Measurements from ENCODE around the gene RAB26. TPM values are rescaled to one million over a fixed set of nuclear protein-coding genes. Genes with fewer than 3 reads are reported as not detected.

RAB26 gene
- total and polyA plus RNA-seq, 2 donors (not counting 3 experiments of a cell fraction or from before 2014, with no cell fraction given): 0.91 to 2.0 TPM

DNA sequence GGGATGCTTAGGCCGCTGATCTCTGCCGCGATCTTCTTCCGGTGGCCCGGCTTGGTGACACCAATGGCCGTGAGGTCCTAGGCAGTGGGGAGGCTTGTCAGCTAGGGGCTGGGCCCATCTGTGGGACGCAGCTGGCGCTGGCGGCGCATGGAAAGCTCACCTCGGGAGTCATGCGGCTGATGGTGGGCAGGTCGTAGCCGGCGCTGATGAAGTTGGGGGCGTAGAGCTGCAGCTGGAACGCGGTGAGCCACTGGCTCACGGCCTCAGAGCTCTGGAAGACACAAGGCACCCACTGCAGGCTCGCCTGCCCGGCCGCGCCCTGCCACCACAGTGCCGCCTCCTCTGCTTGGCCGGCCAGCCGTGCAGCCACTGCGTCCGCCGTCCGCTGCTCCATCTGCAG lies 35.2 kb downstream of the RAB26 start:
- intact Hi-C loops (cut with micrococcal nuclease) (no loop called here), dilution Hi-C loops (cut with MboI; ENCODE audit: extremely low pct_ligation_motif_present, low sequenced_read_pairs) (no loop called here)
- Histone ChIP-seq H3K9ac (replicated peaks; ENCODE audit: extremely low read depth, insufficient read depth, low read length) (no peak overlapping the region), H3K9me1 (replicated peaks; ENCODE audit: control insufficient read depth, extremely low read depth, insufficient read depth, low read length) (no peaks in the 10 kb centered on the region), H3K4me3 (replicated peaks in 1 of 3; ENCODE audit: insufficient read depth in 1 of 3, low read depth in 1 of 3, low read length in 3 of 3) (no peak overlapping the region), H3K79me2 (ENCODE audit: control insufficient read depth, insufficient read depth, low read length) (no peaks in the 10 kb centered on the region), H3K4me1 (ENCODE audit: control insufficient read depth, extremely low read depth, insufficient read depth, low read length) (no peaks in the 10 kb centered on the region), H3K4me2 (ENCODE audit: insufficient read depth, low read length) (no peak overlapping the region), H2AFZ (ENCODE audit: low read depth, low read length) (no peak overlapping the region), H3K36me3 (ENCODE audit: control insufficient read depth in 2 of 2, extremely low read depth in 1 of 2, insufficient read depth in 2 of 2, low read length in 2 of 2) (no peaks in the 10 kb centered on the region), H4K20me1 (replicated peaks; ENCODE audit: control insufficient read depth, extremely low read depth, insufficient read depth, low read length) (no peaks in the 10 kb centered on the region), H3K27me3 (ENCODE audit: control insufficient read depth in 2 of 2, insufficient read depth in 2 of 2, low read length in 2 of 2) (no peaks in the 10 kb centered on the region), H3K9me3 (replicated peaks; ENCODE audit: control insufficient read depth, insufficient read depth, low read length) (no peaks in the 10 kb centered on the region), H3K27ac (ENCODE audit: insufficient read depth, low read depth, low read length) (no peak overlapping the region)
- DNase-seq (ENCODE audit: low read depth, low spot score) (no peak), FAIRE-seq (no peak)
- ChIA-PET POLR2A (interaction anchor here (1.9 kb wide), 1 partner anchor 29 kb away, joined by 5 read pairs; the partner anchor contains the start of gene TRAF7), CTCF (no interaction called here)
- TF ChIP-seq EZH2 (IDR thresholded peaks at IDR 0.05; ENCODE audit: borderline replicate concordance, low read depth, low read length, severe bottlenecking): no peak
- TF ChIP-seq FOS (IDR thresholded peaks at IDR 0.05; ENCODE audit: borderline replicate concordance, insufficient read depth, low read length): no peak
- TF ChIP-seq JUN (IDR thresholded peaks at IDR 0.05; ENCODE audit: borderline replicate concordance, insufficient read depth, insufficient read length, low read depth): no peak
- TF ChIP-seq CTCF (IDR thresholded peaks at IDR 0.05; ENCODE audit: extremely low read depth in 1 of 2, insufficient read depth in 1 of 2, low read depth in 1 of 2, low read length in 2 of 2): no peak
- no peak for TF ChIP-seq GATA2 (IDR thresholded peaks at IDR 0.05; ENCODE audit: insufficient read depth, insufficient read length, low read depth, low read length)
- TF ChIP-seq POLR2A (IDR thresholded peaks at IDR 0.05; ENCODE audit: low read depth, low read length): no peak
- no peak for TF ChIP-seq POLR2AphosphoS5 (IDR thresholded peaks at IDR 0.05; ENCODE audit: insufficient read depth, low read depth, low read length)
- no peak for TF ChIP-seq MAX (IDR thresholded peaks at IDR 0.05; ENCODE audit: insufficient read depth, insufficient read length)
- BruUV-seq (replicated peaks): no TSS peak
